CD4-positive, alpha-beta T cell treated with Interleukin-1 beta for 1 hour (primary cell): Measurements from ENCODE around the gene RAB22A.

Experiments
- DNase-seq, 2 donors: peaks; one replicate each; pipeline ENCODE4 v3.0.0-alpha.2; 2020 to 2022

The RAB22A gene

GRCh38 chr20:58309591-58310290 lies at the start of gene RAB22A:
Gene RAB22A, plus strand, starts transcription at chr20:58309715. Its CDS starts 262 bp downstream, at chr20:58309977.
- DNase-seq, result peak; percentile 79 to 84

GRCh38 chr20:58260006-58260405 lies 49.5 kb upstream of the RAB22A start:
- no peak for DNase-seq

- no peak for DNase-seq
Observed at GRCh38 chr20:58261660-58262059, 47.9 kb upstream of the RAB22A start.

- DNase-seq, result no peak
Observed at GRCh38 chr20:58264271-58264670, 45.2 kb upstream of the RAB22A start.

- DNase-seq, result no peak
Observed at GRCh38 chr20:58267389-58268215, 41.9 kb upstream of the RAB22A start.

- no peak for DNase-seq
Observed at GRCh38 chr20:58268421-58268821, 41.1 kb upstream of the RAB22A start.

- no peak for DNase-seq
Observed at GRCh38 chr20:58268936-58269619, 40.4 kb upstream of the RAB22A start.

- DNase-seq, result no peak
Observed at GRCh38 chr20:58271606-58272351, 37.7 kb upstream of the RAB22A start.

- no peak for DNase-seq
Observed at GRCh38 chr20:58274384-58274783, 35.1 kb upstream of the RAB22A start.

- no peak for DNase-seq
Observed at GRCh38 chr20:58277107-58277506, 32.4 kb upstream of the RAB22A start.

GRCh38 chr20:58277578-58278472 lies 31.7 kb upstream of the RAB22A start:
- DNase-seq, result no peak

- DNase-seq, result no peak
Observed at GRCh38 chr20:58286729-58287128, 22.8 kb upstream of the RAB22A start.

- no peak for DNase-seq
Observed at GRCh38 chr20:58287638-58288037, 21.9 kb upstream of the RAB22A start.

- no peak for DNase-seq
Observed at GRCh38 chr20:58289143-58289542, 20.4 kb upstream of the RAB22A start.

GRCh38 chr20:58293453-58293852 lies 16.1 kb upstream of the RAB22A start:
- DNase-seq, result no peak

GRCh38 chr20:58294497-58295455 lies 14.7 kb upstream of the RAB22A start:
- no peak for DNase-seq

- no peak for DNase-seq
Observed at GRCh38 chr20:58296051-58296837, 13.3 kb upstream of the RAB22A start.

GRCh38 chr20:58297394-58297793 lies 12.1 kb upstream of the RAB22A start:
- no peak for DNase-seq

GRCh38 chr20:58300321-58300720 lies 9.2 kb upstream of the RAB22A start:
- no peak for DNase-seq

GRCh38 chr20:58303547-58303946 lies 6.0 kb upstream of the RAB22A start:
- no peak for DNase-seq
